HCT116 (cell line): ENCODE data around the gene ACTN4. TPM values are rescaled to one million over a fixed set of nuclear protein-coding genes. Genes with fewer than 3 reads are reported as not detected.

Experiments
- ATAC-seq: fragments of 200-7000 bp; cut with Tn5 transposase; 2 replicates; pipeline ENCODE4 v1.9.1; 2020; ENCODE audit warnings: mild to moderate bottlenecking, moderate library complexity
- BruUV-seq: library from RNA; stranded (reverse); fragments of 400-500 nt; replicated peaks from 2 replicates; lab custom pipeline; 2021; lab: Mats Ljungman, UMichigan
- CTCF ChIA-PET: fragments of 300-600 bp; sonication (Branson Sonifier 250); formaldehyde crosslinking; loops from one replicate; lab custom pipeline; 2021; ENCODE audit warnings: antibody characterized with exemption; lab: Charles Lee
- POLR2A ChIA-PET: fragments of 300-600, 350-600 bp; sonication (Branson Sonifier 250); formaldehyde crosslinking; loops from one replicate; lab custom pipeline; 2021; ENCODE audit warnings: antibody characterized with exemption; lab: Charles Lee
- RAD21 ChIA-PET, 2 experiments: fragments of 300-600 bp; sonication (Branson Sonifier 250); formaldehyde crosslinking; loops; one replicate each; lab custom pipeline; 2023; ENCODE audit warnings: low total read pairs in 2 of 2; ENCODE audit not compliant: uncharacterized antibody in 2 of 2, unreplicated experiment in 2 of 2, low non-redundant PET in 1 of 2; lab: Charles Lee
- DNase-seq: peaks from one replicate; pipeline ENCODE4 v3.0.0-alpha.2; 2010; ENCODE audit warnings: low read depth, low spot score
- H2AFZ ChIP-seq: fragments of 200-600 bp; shearing (Covaris generic), sonication (generic); 2 replicates; pipeline ENCODE4 v1.6.1; 2017; ENCODE audit warnings: low read depth, mixed run types, mixed read lengths, antibody characterized with exemption, low read length; ENCODE audit not compliant: poor library complexity, severe bottlenecking
- H3K27ac ChIP-seq: 2 replicates; pipeline ENCODE4 v1.5.1; 2012; ENCODE audit warnings: low read depth, low read length
- H3K27me3 ChIP-seq: fragments of 200-600 bp; sonication (generic); 2 replicates; pipeline ENCODE4 v1.6.1; 2016; ENCODE audit warnings: mixed run types, low read length, mixed read lengths; ENCODE audit not compliant: insufficient read depth
- H3K36me3 ChIP-seq, 2 experiments: fragments of 200-500 bp in 1 of 2; fragments of 200-600 bp in 1 of 2; sonication (Bioruptor generic) in 1 of 2; sonication (generic) in 1 of 2; 2 replicates each; pipeline versions ENCODE4 v1.5.1 to v1.6.1; 2014 to 2016; ENCODE audit warnings: low read length in 2 of 2, inconsistent platforms in 1 of 2, mixed read lengths in 1 of 2, mixed run types in 1 of 2; ENCODE audit not compliant: insufficient read depth in 2 of 2, control insufficient read depth in 1 of 2
- H3K4me1 ChIP-seq, 2 experiments: fragments of 200-600 bp in 1 of 2; sonication (generic) in 1 of 2; 2 replicates each; pipeline versions ENCODE4 v1.5.1 to v1.6.1; 2012 to 2017; ENCODE audit warnings: low read length in 2 of 2, inconsistent platforms in 1 of 2, mild to moderate bottlenecking in 1 of 2, mixed read lengths in 1 of 2, mixed run types in 1 of 2, moderate library complexity in 1 of 2; ENCODE audit not compliant: insufficient read depth in 2 of 2, control insufficient read depth in 1 of 2
- H3K4me2 ChIP-seq: fragments of 200-600 bp; sonication (generic); 2 replicates; pipeline ENCODE4 v1.6.1; 2017; ENCODE audit warnings: mixed run types, low read length, mixed read lengths
- H3K4me3 ChIP-seq, 2 experiments: fragments of 200-600 bp in 1 of 2; sonication (generic) in 1 of 2; replicated peaks in 1 of 2; 2 replicates each; pipeline ENCODE4 v1.5.1; 2011 to 2016; ENCODE audit warnings: low read length in 2 of 2, control low read depth in 1 of 2, low read depth in 1 of 2, mild to moderate bottlenecking in 1 of 2, mixed read lengths in 1 of 2, mixed run types in 1 of 2
- H3K79me2 ChIP-seq: fragments of 200-600 bp; sonication (generic); 2 replicates; pipeline ENCODE4 v1.6.1; 2017; ENCODE audit warnings: mild to moderate bottlenecking, mixed run types, low read length, moderate library complexity, mixed read lengths; ENCODE audit not compliant: insufficient read depth
- H3K9ac ChIP-seq: fragments of 200-600 bp; sonication (generic); 2 replicates; pipeline ENCODE4 v1.6.1; 2016; ENCODE audit warnings: low read length, mixed read lengths
- H3K9me2 ChIP-seq: fragments of 200-600 bp; sonication (generic), shearing (Covaris generic); 2 replicates; pipeline ENCODE4 v1.6.1; 2017; ENCODE audit warnings: mixed run types, mild to moderate bottlenecking, moderate library complexity; ENCODE audit not compliant: insufficient read depth
- H3K9me3 ChIP-seq, 2 experiments: fragments of 200-500 bp in 1 of 2; fragments of 200-600 bp in 1 of 2; sonication (Bioruptor generic) in 1 of 2; sonication (generic) in 1 of 2; 2 replicates each; pipeline ENCODE4 v1.6.1; 2014 to 2017; ENCODE audit warnings: low read length in 2 of 2, mixed read lengths in 2 of 2, inconsistent platforms in 1 of 2, low read depth in 1 of 2, mild to moderate bottlenecking in 1 of 2, mixed run types in 1 of 2, moderate library complexity in 1 of 2; ENCODE audit not compliant: control insufficient read depth in 1 of 2, insufficient read depth in 1 of 2
- H4K20me1 ChIP-seq: fragments of 200-600 bp; sonication (generic), shearing (Covaris generic); 2 replicates; pipeline ENCODE4 v1.6.1; 2017; ENCODE audit warnings: mixed run types, mild to moderate bottlenecking, moderate library complexity; ENCODE audit not compliant: insufficient read depth
- CBX3 ChIP-seq: IDR thresholded peaks from 2 replicates; pipeline ENCODE4 v1.6.1; 2012; ENCODE audit warnings: low read depth
- CEBPB ChIP-seq: IDR thresholded peaks from 2 replicates; pipeline ENCODE4 v1.6.1; 2012; ENCODE audit warnings: low read depth
- CTCF ChIP-seq, 3 experiments: fragments of 200-600 bp in 1 of 3; sonication (generic) in 1 of 3; IDR thresholded peaks in 2 of 3; conservative IDR thresholded peaks in 1 of 3; 2 replicates each; pipeline ENCODE4 v1.5.1; 2012 to 2017; ENCODE audit warnings: low read depth in 2 of 3, low read length in 2 of 3, antibody characterized with exemption in 1 of 3, borderline replicate concordance in 1 of 3, control low read depth in 1 of 3, mild to moderate bottlenecking in 1 of 3, mixed read lengths in 1 of 3, mixed run types in 1 of 3, moderate library complexity in 1 of 3; ENCODE audit not compliant: insufficient read depth in 1 of 3
- EGR1 ChIP-seq: IDR thresholded peaks from 2 replicates; pipeline ENCODE4 v1.6.1; 2012; ENCODE audit warnings: low read depth
- ELF1 ChIP-seq: IDR thresholded peaks from 2 replicates; pipeline ENCODE4 v1.6.1; 2012; ENCODE audit warnings: low read depth, borderline replicate concordance
- EZH2 ChIP-seq: fragments of 200-600 bp; sonication (generic); IDR thresholded peaks from 2 replicates; pipeline ENCODE4 v1.6.1; 2017; ENCODE audit warnings: antibody characterized with exemption, mixed run types
- FOSL1 ChIP-seq: IDR thresholded peaks from 2 replicates; pipeline ENCODE4 v1.6.1; 2012; ENCODE audit warnings: low read depth
- POLR2AphosphoS5 ChIP-seq: IDR thresholded peaks from 2 replicates; pipeline ENCODE4 v1.6.1; 2011; ENCODE audit warnings: mild to moderate bottlenecking, low read depth, low read length, moderate library complexity
- RAD21 ChIP-seq: IDR thresholded peaks from 2 replicates; pipeline ENCODE4 v1.6.1; 2012; ENCODE audit warnings: low read depth, mild to moderate bottlenecking
- SP1 ChIP-seq: IDR thresholded peaks from 2 replicates; pipeline ENCODE4 v1.6.1; 2012; ENCODE audit warnings: low read depth
- SRF ChIP-seq: IDR thresholded peaks from 2 replicates; pipeline ENCODE4 v1.6.1; 2012; ENCODE audit warnings: low read depth
- ZFX ChIP-seq: fragments of 450-650 bp; IDR thresholded peaks from 2 replicates; pipeline ENCODE4 v1.6.1; 2017
- ZNF274 ChIP-seq: fragments of 200-500 bp; sonication (Bioruptor generic); IDR thresholded peaks from 2 replicates; pipeline ENCODE4 v1.6.1; 2014; ENCODE audit warnings: mild to moderate bottlenecking, low read depth, low read length, inconsistent platforms
- intact Hi-C: fragments of 100-400 bp; cut with micrococcal nuclease; formaldehyde crosslinking; loops from 2 replicates; pipeline ENCODE4 v1.10.0; 2022
- total RNA-seq: library from RNA; stranded (reverse); gene quantifications from one replicate; pipeline ENCODE4 v1.2.1, GENCODE V29; 2021; ENCODE audit not compliant: unreplicated experiment
- TF ChIP-seq, protein P1 (sequence below): IDR thresholded peaks from 2 replicates; pipeline ENCODE4 v1.6.1; 2012
- TF ChIP-seq, protein P2 (sequence below): IDR thresholded peaks from 2 replicates; pipeline ENCODE4 v1.6.1; 2011; ENCODE audit warnings: mild to moderate bottlenecking, low read length, moderate library complexity; ENCODE audit not compliant: insufficient replicate concordance; ENCODE audit errors: extremely low read depth
- TF ChIP-seq, protein P3 (sequence below): IDR thresholded peaks from 2 replicates; pipeline ENCODE4 v1.6.1; 2012
- TF ChIP-seq, protein P4 (sequence below): IDR thresholded peaks from 2 replicates; pipeline ENCODE4 v1.6.1; 2012; ENCODE audit warnings: low read depth

ACTN4 gene
- total RNA-seq, 1 experiment from 2014 or later = 651 TPM

GRCh38 chr19:38687837-38688378 is 40.5 kb downstream of the ACTN4 start:
- no TSS peak for BruUV-seq
- Histone ChIP-seq H4K20me1 (no peaks in the 10 kb centered on the region), H3K4me2 (peak overlapping the region; percentile 86), H3K9me2 (no peaks in the 10 kb centered on the region), H3K27me3 (no peaks in the 10 kb centered on the region), H3K9me3 (peaks cover 0 to under 1% of the 10 kb centered on the region in 2 experiments; a peak in 1 of 4 replicates), H3K4me3 (no peak overlapping the region), H3K4me1 (peaks cover 92 to 99% of the 10 kb centered on the region in 2 experiments), H2AFZ (no peak overlapping the region), H3K79me2 (peaks cover 89% of the 10 kb centered on the region), H3K9ac (peak overlapping the region; percentile 83), H3K36me3 (peaks cover 0 to 17% of the 10 kb centered on the region in 2 experiments; a peak in 2 of 4 replicates), H3K27ac (peak overlapping the region; percentile 98; the same call in 1 of the 2 replicates)
- DNase-seq (no peak), ATAC-seq (no peak)
- ChIA-PET CTCF (no interaction called here), POLR2A (no interaction called here), RAD21 (no interaction called here)
- intact Hi-C loops = no loop called here
- TF ChIP-seq RAD21 = no peak
- TF ChIP-seq CEBPB = no peak
- no peak for TF ChIP-seq POLR2AphosphoS5
- TF ChIP-seq ZNF274 = no peak
- TF ChIP-seq, protein P1, sequence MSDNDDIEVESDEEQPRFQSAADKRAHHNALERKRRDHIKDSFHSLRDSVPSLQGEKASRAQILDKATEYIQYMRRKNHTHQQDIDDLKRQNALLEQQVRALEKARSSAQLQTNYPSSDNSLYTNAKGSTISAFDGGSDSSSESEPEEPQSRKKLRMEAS = no peak
- TF ChIP-seq, protein P2, sequence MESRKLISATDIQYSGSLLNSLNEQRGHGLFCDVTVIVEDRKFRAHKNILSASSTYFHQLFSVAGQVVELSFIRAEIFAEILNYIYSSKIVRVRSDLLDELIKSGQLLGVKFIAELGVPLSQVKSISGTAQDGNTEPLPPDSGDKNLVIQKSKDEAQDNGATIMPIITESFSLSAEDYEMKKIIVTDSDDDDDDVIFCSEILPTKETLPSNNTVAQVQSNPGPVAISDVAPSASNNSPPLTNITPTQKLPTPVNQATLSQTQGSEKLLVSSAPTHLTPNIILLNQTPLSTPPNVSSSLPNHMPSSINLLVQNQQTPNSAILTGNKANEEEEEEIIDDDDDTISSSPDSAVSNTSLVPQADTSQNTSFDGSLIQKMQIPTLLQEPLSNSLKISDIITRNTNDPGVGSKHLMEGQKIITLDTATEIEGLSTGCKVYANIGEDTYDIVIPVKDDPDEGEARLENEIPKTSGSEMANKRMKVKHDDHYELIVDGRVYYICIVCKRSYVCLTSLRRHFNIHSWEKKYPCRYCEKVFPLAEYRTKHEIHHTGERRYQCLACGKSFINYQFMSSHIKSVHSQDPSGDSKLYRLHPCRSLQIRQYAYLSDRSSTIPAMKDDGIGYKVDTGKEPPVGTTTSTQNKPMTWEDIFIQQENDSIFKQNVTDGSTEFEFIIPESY = no peak
- no peak for TF ChIP-seq EGR1
- TF ChIP-seq, protein P3, sequence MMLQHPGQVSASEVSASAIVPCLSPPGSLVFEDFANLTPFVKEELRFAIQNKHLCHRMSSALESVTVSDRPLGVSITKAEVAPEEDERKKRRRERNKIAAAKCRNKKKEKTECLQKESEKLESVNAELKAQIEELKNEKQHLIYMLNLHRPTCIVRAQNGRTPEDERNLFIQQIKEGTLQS = no peak
- no peak for TF ChIP-seq CBX3
- no peak for TF ChIP-seq EZH2
- no peak for TF ChIP-seq ZFX
- TF ChIP-seq ELF1 = no peak
- TF ChIP-seq FOSL1 = no peak
- no peak for TF ChIP-seq SP1
- TF ChIP-seq, protein P4, sequence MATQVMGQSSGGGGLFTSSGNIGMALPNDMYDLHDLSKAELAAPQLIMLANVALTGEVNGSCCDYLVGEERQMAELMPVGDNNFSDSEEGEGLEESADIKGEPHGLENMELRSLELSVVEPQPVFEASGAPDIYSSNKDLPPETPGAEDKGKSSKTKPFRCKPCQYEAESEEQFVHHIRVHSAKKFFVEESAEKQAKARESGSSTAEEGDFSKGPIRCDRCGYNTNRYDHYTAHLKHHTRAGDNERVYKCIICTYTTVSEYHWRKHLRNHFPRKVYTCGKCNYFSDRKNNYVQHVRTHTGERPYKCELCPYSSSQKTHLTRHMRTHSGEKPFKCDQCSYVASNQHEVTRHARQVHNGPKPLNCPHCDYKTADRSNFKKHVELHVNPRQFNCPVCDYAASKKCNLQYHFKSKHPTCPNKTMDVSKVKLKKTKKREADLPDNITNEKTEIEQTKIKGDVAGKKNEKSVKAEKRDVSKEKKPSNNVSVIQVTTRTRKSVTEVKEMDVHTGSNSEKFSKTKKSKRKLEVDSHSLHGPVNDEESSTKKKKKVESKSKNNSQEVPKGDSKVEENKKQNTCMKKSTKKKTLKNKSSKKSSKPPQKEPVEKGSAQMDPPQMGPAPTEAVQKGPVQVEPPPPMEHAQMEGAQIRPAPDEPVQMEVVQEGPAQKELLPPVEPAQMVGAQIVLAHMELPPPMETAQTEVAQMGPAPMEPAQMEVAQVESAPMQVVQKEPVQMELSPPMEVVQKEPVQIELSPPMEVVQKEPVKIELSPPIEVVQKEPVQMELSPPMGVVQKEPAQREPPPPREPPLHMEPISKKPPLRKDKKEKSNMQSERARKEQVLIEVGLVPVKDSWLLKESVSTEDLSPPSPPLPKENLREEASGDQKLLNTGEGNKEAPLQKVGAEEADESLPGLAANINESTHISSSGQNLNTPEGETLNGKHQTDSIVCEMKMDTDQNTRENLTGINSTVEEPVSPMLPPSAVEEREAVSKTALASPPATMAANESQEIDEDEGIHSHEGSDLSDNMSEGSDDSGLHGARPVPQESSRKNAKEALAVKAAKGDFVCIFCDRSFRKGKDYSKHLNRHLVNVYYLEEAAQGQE = no peak
- no peak for TF ChIP-seq CTCF (IDR thresholded peaks at IDR 0.05 in 2 of 3, conservative IDR thresholded peaks at IDR 0.05 in 1 of 3; ENCODE audit: borderline replicate concordance in 1 of 3, insufficient read depth in 1 of 3, low read depth in 2 of 3, low read length in 2 of 3)
- TF ChIP-seq SRF = no peak
